ENCODE results near the gene AIFM3. TPM values are rescaled to one million over a fixed set of nuclear protein-coding genes. Genes with fewer than 3 reads are reported as not detected.
A peak's percentile ranks its signal among the peaks of the same experiment; 100 is the strongest.

Gene AIFM3
- total and polyA plus RNA-seq, 10 donors = 2.0 to 8.7 (median 5.7) TPM

GRCh38 chr22:20920881-20921203 is 46.2 kb upstream of the AIFM3 start:
- Histone ChIP-seq H3K27me3 (replicated peaks in 1 of 7) (no peaks in the 10 kb centered on the region), H3K4me3 (peak overlapping the region in 7 of 8 donors; percentile 93 to 100 (median 97)), H3K4me1 (peaks cover 34 to 86% (median 75%) of the 10 kb centered on the region in 6 donors), H3K27ac (peak overlapping the region in 2 of 8 donors; percentile 9 to 16), H3K9me3 (no peaks in the 10 kb centered on the region), H3K36me3 (peaks cover 0 to 19% (median 0%) of the 10 kb centered on the region in 6 donors)
- no peak for DNase-seq
- no peak for TF ChIP-seq POLR2A (IDR thresholded peaks at IDR 0.05)
- TF ChIP-seq CTCF (IDR thresholded peaks at IDR 0.05 in 8 of 11, conservative IDR thresholded peaks at IDR 0.05 in 3 of 11) = no peak
- no peak for TF ChIP-seq POLR2AphosphoS5 (IDR thresholded peaks at IDR 0.05)
- intact Hi-C loops (cut with DNase I; ENCODE audit: low total_unique reads) = no loop called here
- 43 to 69% (median 61%) methylated on average over 3 of the region's 3 CpGs for WGBS, 5 donors

DNA sequence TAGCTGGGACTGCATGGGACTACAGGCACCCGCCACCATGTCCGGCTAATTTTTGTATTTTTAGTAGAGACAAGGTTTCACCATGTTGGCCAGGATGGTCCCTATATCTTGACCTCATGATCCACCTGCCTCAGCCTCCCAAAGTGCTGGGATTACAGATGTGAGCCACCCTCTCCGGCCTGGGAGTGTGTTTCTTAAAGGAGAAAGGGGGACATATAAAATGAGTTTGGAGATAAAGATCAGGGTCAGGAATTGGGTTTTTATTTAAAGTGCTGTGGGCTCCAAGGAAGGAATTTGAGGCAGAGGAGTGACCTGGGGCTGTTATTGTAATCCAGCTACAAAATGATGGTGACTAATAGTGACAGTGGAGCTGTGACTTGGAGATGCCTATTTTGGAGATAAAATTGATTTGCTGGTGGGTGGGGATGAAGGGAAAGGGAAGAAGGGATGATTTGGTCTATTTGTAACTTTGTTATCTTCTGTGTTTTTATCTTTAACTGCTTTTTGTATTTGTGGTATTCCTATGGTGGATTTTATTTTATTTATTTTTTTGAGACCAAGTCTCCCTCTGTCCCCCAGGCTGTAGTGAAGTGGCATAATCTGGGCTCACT is 44.8 kb upstream of the AIFM3 start:
- Histone ChIP-seq H3K9me3 (no peaks in the 10 kb centered on the region), H3K27ac (no peak overlapping the region), H3K27me3 (replicated peaks in 1 of 7) (no peaks in the 10 kb centered on the region), H3K4me3 (no peak overlapping the region), H3K4me1 (peaks cover 38 to 90% (median 80%) of the 10 kb centered on the region in 6 donors), H3K36me3 (peaks cover 0 to 19% (median 0%) of the 10 kb centered on the region in 6 donors)
- WGBS, 5 donors = 79 to 92% (median 82%) methylated on average over 3 of the region's 3 CpGs
- TF ChIP-seq POLR2A (IDR thresholded peaks at IDR 0.05) (no peak), CTCF (IDR thresholded peaks at IDR 0.05 in 8 of 11, conservative IDR thresholded peaks at IDR 0.05 in 3 of 11) (no peak), POLR2AphosphoS5 (IDR thresholded peaks at IDR 0.05) (no peak)
- intact Hi-C loops (cut with DNase I; ENCODE audit: low total_unique reads) = no loop called here
- DNase-seq = no peak

DNA sequence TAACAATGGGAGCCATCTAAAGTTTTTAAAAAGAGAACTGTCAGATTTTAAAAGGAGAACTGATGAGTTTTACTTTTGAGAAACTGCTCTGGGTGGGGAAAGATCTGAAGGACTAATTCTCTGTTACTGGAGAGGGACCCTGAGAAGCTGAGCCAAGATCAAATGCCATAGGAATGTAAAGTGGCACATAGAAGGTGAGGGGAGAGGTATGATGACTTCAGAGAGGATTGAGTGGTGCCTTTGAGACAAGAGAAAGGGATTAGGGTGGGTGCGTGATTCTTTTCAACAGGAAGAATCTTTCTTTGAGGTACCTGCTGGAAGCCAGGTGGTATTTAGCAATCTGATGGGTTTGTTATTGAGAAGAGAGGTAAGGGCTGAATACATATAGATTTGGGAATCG is 40.8 kb upstream of the AIFM3 start:
- H3K4me1 ChIP-seq = peaks cover 25 to 99% (median 78%) of the 10 kb centered on the region in 6 donors
- H3K4me3 ChIP-seq = no peak overlapping the region
- H3K27me3 ChIP-seq (replicated peaks in 1 of 7) = no peaks in the 10 kb centered on the region
- H3K27ac ChIP-seq = peak overlapping the region in 1 of 8 donors; percentile 13
- no peak for DNase-seq
- intact Hi-C loops (cut with DNase I; ENCODE audit: low total_unique reads) = no loop called here
- no peak for TF ChIP-seq CTCF (IDR thresholded peaks at IDR 0.05 in 8 of 11, conservative IDR thresholded peaks at IDR 0.05 in 3 of 11)
- TF ChIP-seq POLR2AphosphoS5 (IDR thresholded peaks at IDR 0.05) = no peak
- no peak for TF ChIP-seq POLR2A (IDR thresholded peaks at IDR 0.05)
- 90 to 94% (median 93%) methylated on average over 2 of the region's 2 CpGs for WGBS, 5 donors
- no peaks in the 10 kb centered on the region for H3K9me3 ChIP-seq
- H3K36me3 ChIP-seq = peaks cover 0 to 19% (median 0%) of the 10 kb centered on the region in 6 donors

- WGBS, 5 donors = 85 to 89% (median 89%) methylated on average over 4 of the region's 4 CpGs
- Histone ChIP-seq H3K27ac (no peak overlapping the region), H3K4me1 (peaks cover 13 to 99% (median 77%) of the 10 kb centered on the region in 6 donors), H3K36me3 (peaks cover 0 to 21% (median 0%) of the 10 kb centered on the region in 6 donors), H3K9me3 (no peaks in the 10 kb centered on the region), H3K4me3 (no peak overlapping the region), H3K27me3 (replicated peaks in 1 of 7) (no peaks in the 10 kb centered on the region)
- no peak for TF ChIP-seq POLR2AphosphoS5 (IDR thresholded peaks at IDR 0.05)
- no peak for TF ChIP-seq CTCF (IDR thresholded peaks at IDR 0.05 in 8 of 11, conservative IDR thresholded peaks at IDR 0.05 in 3 of 11)
- no peak for TF ChIP-seq POLR2A (IDR thresholded peaks at IDR 0.05)
- intact Hi-C loops (cut with DNase I; ENCODE audit: low total_unique reads) = no loop called here
- no peak for DNase-seq
Observed at GRCh38 chr22:20927940-20928572, 39.0 kb upstream of the AIFM3 start.

All from spleen (tissue), 11 donors.